Hepatocyte (in vitro differentiated cells): ENCODE data around the gene LHX3. TPM values are rescaled to one million over a fixed set of nuclear protein-coding genes. Genes with fewer than 3 reads are reported as not detected.

ENCODE experiments used
- DNase-seq: peaks from one replicate; pipeline ENCODE4 v3.0.0-alpha.2; 2016; ENCODE audit warnings: low spot score
- H2AFZ ChIP-seq: fragments of 200-600 bp; sonication (generic); 2 replicates; pipeline ENCODE4 v1.6.0; 2016; ENCODE audit warnings: antibody characterized with exemption, mild to moderate bottlenecking
- H3K27ac ChIP-seq: fragments of 200-600 bp; sonication (generic); 2 replicates; pipeline ENCODE4 v1.5.1; 2016; ENCODE audit warnings: mild to moderate bottlenecking
- H3K27me3 ChIP-seq: fragments of 200-600 bp; sonication (generic); 2 replicates; pipeline ENCODE4 v1.6.1; 2016
- H3K36me3 ChIP-seq: fragments of 200-600 bp; sonication (generic); replicated peaks from 2 replicates; pipeline ENCODE4 v1.5.1; 2016; ENCODE audit warnings: low read depth; ENCODE audit not compliant: insufficient read depth
- H3K4me1 ChIP-seq: fragments of 200-600 bp; sonication (generic); 2 replicates; pipeline ENCODE4 v1.5.1; 2016; ENCODE audit warnings: mild to moderate bottlenecking, moderate library complexity; ENCODE audit not compliant: insufficient read depth
- H3K4me2 ChIP-seq: fragments of 200-600 bp; sonication (generic); 2 replicates; pipeline ENCODE4 v1.6.0; 2016
- H3K4me3 ChIP-seq: fragments of 200-600 bp; sonication (generic); 2 replicates; pipeline ENCODE4 v1.5.1; 2016; ENCODE audit warnings: mild to moderate bottlenecking
- H3K79me2 ChIP-seq: fragments of 200-600 bp; sonication (generic); 2 replicates; pipeline ENCODE4 v1.6.0; 2017; ENCODE audit warnings: mild to moderate bottlenecking
- H3K9me2 ChIP-seq: fragments of 200-600 bp; sonication (generic); replicated peaks from 2 replicates; pipeline ENCODE4 v1.6.0; 2017; ENCODE audit warnings: mild to moderate bottlenecking; ENCODE audit not compliant: insufficient read depth
- H3K9me3 ChIP-seq: fragments of 200-600 bp; sonication (generic); 2 replicates; pipeline ENCODE4 v1.5.1; 2016; ENCODE audit warnings: low read depth, mild to moderate bottlenecking
- H4K20me1 ChIP-seq: fragments of 200-600 bp; sonication (generic); 2 replicates; pipeline ENCODE4 v1.6.0; 2016; ENCODE audit warnings: mild to moderate bottlenecking; ENCODE audit not compliant: insufficient read depth, poor library complexity, severe bottlenecking
- EZH2 ChIP-seq: fragments of 200-600 bp; sonication (generic); IDR thresholded peaks from 2 replicates; pipeline ENCODE4 v1.6.1; 2016; ENCODE audit warnings: antibody characterized with exemption, mild to moderate bottlenecking, borderline replicate concordance
- EZH2phosphoT487 ChIP-seq: fragments of 200-600 bp; sonication (generic); IDR thresholded peaks from one replicate; pipeline ENCODE4 v1.6.1; 2018; ENCODE audit warnings: antibody characterized with exemption, mild to moderate bottlenecking, low read depth, moderate library complexity; ENCODE audit not compliant: unreplicated experiment, severe bottlenecking
- WGBS: methylation state at CpG from one replicate; pipeline ENCODE4 v1.1.6; 2016; ENCODE audit warnings: low lambda C conversion rate; ENCODE audit errors: missing lambda C conversion rate; 5-methylcytosine and 5-hydroxymethylcytosine counted together
- polyA plus RNA-seq: library from polyadenylated mRNA; unstranded; fragments of >200 nt; fragmentation: Nextera tagmentation; extraction: Ambion mirVana; gene quantifications from 2 replicates; pipeline ENCODE4 v1.2.1, GENCODE V29; 2016
- total RNA-seq: library from RNA; depleted of rRNA; stranded (reverse); fragments of >200 nt; gene quantifications from 2 replicates; pipeline ENCODE4 v1.2.3, GENCODE V29; 2014
- TF ChIP-seq, protein P1 (sequence below): fragments of 200-600 bp; sonication (generic); IDR thresholded peaks from 2 replicates; pipeline ENCODE4 v1.5.1; 2016; ENCODE audit warnings: antibody characterized with exemption, mild to moderate bottlenecking; ENCODE audit not compliant: poor library complexity

LHX3 gene
- total and polyA plus RNA-seq, 2 experiments from 2014 or later, result not detected

DNA sequence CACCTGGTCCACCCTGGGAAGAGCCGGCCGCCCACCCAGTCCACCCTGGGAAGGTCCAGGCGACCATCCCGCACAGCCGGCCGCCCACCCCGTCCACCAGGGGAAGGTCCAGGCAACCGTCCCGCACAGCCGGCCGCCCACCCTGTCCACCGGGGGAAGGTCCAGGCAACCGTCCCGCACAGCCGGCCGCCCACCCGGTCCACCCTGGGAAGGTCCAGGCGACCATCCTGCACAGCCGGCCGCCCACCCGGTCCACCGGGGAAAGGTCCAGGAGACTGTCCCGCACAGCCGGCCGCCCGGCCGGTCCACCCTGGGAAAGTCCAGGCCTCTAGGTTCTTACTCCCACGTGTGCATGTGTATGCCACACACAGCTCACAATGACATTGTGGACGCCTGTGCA is 47.4 kb upstream of the LHX3 start:
- no peak for DNase-seq
- no peaks in the 10 kb centered on the region for H3K36me3 ChIP-seq
- H3K79me2 ChIP-seq, result no peaks in the 10 kb centered on the region
- no peak overlapping the region for H2AFZ ChIP-seq
- WGBS, result 97% methylated on average over 9 of the region's 29 CpGs
- H3K27me3 ChIP-seq, result no peaks in the 10 kb centered on the region
- H3K9me2 ChIP-seq, result no peaks in the 10 kb centered on the region
- no peaks in the 10 kb centered on the region for H3K4me1 ChIP-seq
- H3K9me3 ChIP-seq, result no peaks in the 10 kb centered on the region
- no peak overlapping the region for H3K4me2 ChIP-seq
- no peaks in the 10 kb centered on the region for H4K20me1 ChIP-seq
- no peak for TF ChIP-seq EZH2phosphoT487
- H3K27ac ChIP-seq, result no peak overlapping the region
- H3K4me3 ChIP-seq, result no peak overlapping the region

DNA sequence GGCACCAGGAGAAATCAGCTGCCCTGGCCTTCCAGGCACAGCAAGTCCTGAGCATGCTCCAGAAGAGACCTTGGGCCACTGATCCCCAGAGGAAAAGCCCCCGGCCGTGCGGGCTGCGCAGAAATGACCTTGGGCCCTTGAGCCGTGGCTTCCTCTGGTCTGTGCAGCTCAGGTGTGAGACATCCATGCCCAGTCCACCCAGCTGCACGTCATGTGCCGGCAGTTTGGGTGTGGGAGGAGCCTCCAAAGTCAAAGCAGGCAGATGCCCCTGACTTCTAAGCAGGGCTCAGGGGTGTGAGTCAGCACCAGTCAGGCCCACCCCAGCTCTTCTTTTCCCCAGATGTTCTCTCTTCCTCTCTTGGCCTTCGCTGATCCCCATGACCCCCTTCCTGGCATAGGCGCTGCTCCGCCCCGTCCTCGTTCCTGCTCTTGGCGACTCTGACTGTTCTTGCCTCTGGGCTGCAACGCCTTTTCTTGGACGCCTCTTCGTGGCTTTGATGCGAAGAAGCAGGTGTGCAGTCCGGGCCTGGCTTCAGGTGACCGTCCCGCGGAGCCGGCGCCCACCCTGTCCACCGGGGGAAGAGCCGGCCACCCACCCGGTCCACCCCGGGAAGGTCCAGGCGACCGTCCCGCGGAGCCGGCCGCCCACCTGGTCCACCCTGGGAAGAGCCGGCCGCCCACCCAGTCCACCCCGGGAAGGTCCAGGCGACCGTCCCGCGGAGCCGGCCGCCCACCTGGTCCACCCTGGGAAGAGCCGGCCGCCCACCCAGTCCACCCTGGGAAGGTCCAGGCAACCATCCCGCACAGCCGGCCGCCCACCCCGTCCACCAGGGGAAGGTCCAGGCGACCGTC is 46.6 kb upstream of the LHX3 start:
- Histone ChIP-seq H3K4me3 (no peak overlapping the region), H3K9me2 (no peaks in the 10 kb centered on the region), H3K36me3 (no peaks in the 10 kb centered on the region), H3K27me3 (no peaks in the 10 kb centered on the region), H3K4me1 (no peaks in the 10 kb centered on the region), H3K4me2 (no peak overlapping the region), H2AFZ (no peak overlapping the region), H3K27ac (no peak overlapping the region), H4K20me1 (no peaks in the 10 kb centered on the region), H3K79me2 (no peaks in the 10 kb centered on the region), H3K9me3 (no peaks in the 10 kb centered on the region)
- WGBS, result 93% methylated on average over 27 of the region's 50 CpGs
- TF ChIP-seq, protein P1, sequence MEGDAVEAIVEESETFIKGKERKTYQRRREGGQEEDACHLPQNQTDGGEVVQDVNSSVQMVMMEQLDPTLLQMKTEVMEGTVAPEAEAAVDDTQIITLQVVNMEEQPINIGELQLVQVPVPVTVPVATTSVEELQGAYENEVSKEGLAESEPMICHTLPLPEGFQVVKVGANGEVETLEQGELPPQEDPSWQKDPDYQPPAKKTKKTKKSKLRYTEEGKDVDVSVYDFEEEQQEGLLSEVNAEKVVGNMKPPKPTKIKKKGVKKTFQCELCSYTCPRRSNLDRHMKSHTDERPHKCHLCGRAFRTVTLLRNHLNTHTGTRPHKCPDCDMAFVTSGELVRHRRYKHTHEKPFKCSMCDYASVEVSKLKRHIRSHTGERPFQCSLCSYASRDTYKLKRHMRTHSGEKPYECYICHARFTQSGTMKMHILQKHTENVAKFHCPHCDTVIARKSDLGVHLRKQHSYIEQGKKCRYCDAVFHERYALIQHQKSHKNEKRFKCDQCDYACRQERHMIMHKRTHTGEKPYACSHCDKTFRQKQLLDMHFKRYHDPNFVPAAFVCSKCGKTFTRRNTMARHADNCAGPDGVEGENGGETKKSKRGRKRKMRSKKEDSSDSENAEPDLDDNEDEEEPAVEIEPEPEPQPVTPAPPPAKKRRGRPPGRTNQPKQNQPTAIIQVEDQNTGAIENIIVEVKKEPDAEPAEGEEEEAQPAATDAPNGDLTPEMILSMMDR, result no peak
- TF ChIP-seq EZH2, result no peak
- no peak for TF ChIP-seq EZH2phosphoT487
- no peak for DNase-seq

DNA sequence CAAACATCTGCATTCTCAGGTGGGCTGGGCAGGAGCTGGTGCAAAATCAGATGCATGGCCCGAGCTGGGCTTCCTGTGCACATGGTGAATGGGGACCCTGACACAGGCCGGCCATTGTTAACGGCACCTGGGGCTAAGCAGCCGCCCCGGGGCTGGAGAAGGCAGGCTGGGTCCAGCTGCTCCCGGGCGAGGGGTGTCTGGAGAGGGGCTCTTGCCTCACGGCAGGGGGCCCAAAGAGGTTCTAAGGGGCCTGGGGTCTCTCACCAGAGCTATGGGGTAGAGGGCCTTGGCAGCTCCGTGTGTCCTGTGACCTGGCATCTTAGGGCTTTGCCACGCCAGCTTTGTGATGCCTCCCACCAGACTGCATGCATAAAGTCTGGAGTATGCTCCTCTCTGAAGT is 45.7 kb upstream of the LHX3 start:
- H3K4me3 ChIP-seq, result no peak overlapping the region
- H3K9me3 ChIP-seq, result no peaks in the 10 kb centered on the region
- 73% methylated on average over 10 of the region's 10 CpGs for WGBS
- H3K27ac ChIP-seq, result no peak overlapping the region
- TF ChIP-seq, protein P1, result no peak
- no peak for TF ChIP-seq EZH2phosphoT487
- TF ChIP-seq EZH2, result no peak
- H3K79me2 ChIP-seq, result no peaks in the 10 kb centered on the region
- H3K4me1 ChIP-seq, result peaks cover 3% of the 10 kb centered on the region
- no peaks in the 10 kb centered on the region for H3K36me3 ChIP-seq
- no peak overlapping the region for H3K4me2 ChIP-seq
- H2AFZ ChIP-seq, result no peak overlapping the region
- no peak for DNase-seq
- H4K20me1 ChIP-seq, result no peaks in the 10 kb centered on the region
- no peaks in the 10 kb centered on the region for H3K9me2 ChIP-seq
- H3K27me3 ChIP-seq, result no peaks in the 10 kb centered on the region

DNA sequence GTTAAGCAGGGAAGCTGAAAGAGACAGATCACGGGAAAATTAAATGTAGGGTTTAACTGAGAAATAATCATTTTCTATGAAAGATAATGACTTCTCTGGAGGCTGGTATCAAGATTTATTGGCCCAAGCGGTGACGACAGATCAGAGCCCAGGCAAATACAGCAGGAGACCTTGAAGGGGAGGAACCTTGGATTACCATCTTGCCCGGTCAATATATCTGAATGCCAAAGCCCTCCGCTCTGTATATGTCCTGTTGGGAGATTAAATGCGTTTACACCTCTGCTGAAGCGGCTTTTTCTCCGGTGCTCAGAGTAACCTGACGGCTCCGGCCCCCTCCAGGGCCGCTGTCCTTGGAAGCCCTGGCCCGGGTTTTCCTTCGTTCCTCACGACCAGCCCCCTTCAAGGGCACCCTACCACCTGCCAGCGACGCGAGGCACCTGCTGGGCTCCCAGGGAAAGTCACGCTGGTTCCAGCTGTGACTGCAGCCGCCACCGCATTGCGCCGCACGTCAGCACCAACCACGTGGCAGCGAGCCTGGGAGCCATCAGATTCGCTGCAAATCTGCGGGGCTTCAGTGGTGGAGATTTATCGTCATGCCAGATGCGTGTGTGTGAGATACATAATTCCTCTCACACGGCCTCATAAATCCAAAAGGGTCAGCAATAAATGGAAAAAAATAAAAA is 45.1 kb upstream of the LHX3 start:
- Histone ChIP-seq H3K4me1 (peaks cover 3% of the 10 kb centered on the region), H4K20me1 (no peaks in the 10 kb centered on the region), H3K4me3 (no peak overlapping the region), H3K27ac (no peak overlapping the region), H3K9me2 (no peaks in the 10 kb centered on the region), H3K79me2 (no peaks in the 10 kb centered on the region), H2AFZ (no peak overlapping the region), H3K9me3 (no peaks in the 10 kb centered on the region), H3K4me2 (no peak overlapping the region), H3K27me3 (no peaks in the 10 kb centered on the region), H3K36me3 (no peaks in the 10 kb centered on the region)
- WGBS, result 75% methylated on average over 30 of the region's 30 CpGs
- no peak for DNase-seq
- TF ChIP-seq EZH2phosphoT487 (no peak), EZH2 (no peak)
- TF ChIP-seq, protein P1, result no peak
